Activated T-helper 1 cell treated with anti-CD3 and anti-CD28 coated beads, Interleukin-2, amount 50 U/mL, for 16 hours (primary cell): ENCODE results near the gene RETREG3.
"Not testable (repeated sequence)": the region's sequence is repeated elsewhere in the genome, so short reads cannot be mapped to it uniquely, and the experiment has no call there.

Source experiments
- DNase-seq, 2 donors: peaks; one replicate each; pipeline ENCODE4 v3.0.0-alpha.2; 2020; ENCODE audit warnings: low read depth in 1 of 2, low spot score in 1 of 2

RETREG3 gene

DNA sequence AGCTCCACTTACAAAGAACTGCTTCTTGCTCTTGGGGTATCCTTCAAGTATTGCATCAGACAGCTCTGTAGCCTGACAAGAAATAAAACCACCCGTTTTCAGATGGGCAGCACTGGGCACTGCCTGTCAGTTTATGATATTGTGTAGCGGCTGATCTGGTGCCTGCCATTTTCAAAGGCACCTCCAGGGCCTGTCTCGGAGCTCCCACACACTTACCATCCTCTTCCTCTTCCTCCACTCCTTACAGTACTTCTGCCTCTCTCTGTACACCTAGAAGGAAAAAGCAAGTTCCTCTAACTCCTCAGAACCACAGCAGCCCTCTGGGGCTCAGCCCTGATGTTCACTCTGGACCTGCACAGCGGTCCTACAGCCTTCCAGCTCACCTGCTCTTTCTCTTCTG lies 36.1 kb downstream of the RETREG3 start:
- no peak for DNase-seq

GRCh38 chr17:42571435-42572225 lies 37.5 kb downstream of the RETREG3 start:
- no peak for DNase-seq

DNA sequence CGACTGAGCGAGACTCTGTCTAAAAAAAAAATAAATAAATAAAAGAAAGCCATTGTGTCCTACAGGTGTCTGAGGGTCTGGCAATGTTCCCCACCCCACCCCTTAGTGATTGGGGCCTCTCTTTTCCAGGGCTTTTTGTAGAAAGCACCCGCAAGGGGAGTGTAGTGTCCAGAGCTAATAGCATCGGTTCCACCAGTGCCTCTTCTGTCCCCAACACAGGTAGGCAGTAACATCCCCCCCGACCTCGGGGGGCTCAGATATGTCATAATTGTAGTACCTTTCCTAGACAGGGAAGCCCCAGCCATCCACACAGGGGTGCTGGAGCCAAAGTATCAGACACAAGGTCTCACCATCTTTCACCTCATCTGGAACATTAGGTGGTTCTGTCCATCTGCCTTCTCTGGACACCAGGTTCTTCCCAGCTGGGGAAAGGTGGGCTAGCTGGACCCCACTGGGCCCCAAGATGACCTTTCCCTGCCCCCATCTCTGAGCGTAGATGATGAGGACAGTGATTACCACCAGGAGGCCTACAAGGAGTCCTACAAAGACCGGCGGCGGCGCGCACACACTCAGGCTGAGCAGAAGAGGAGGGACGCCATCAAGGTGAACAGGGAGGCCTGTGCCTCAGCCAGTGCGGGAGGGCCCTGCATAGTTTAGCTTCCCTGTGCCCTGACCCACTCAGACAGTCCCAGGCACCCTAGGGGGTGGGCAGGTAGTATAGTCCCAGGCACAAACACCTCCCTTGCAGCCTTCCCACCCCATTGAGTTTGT lies 40.6 kb downstream of the RETREG3 start:
- no peak for DNase-seq

DNA sequence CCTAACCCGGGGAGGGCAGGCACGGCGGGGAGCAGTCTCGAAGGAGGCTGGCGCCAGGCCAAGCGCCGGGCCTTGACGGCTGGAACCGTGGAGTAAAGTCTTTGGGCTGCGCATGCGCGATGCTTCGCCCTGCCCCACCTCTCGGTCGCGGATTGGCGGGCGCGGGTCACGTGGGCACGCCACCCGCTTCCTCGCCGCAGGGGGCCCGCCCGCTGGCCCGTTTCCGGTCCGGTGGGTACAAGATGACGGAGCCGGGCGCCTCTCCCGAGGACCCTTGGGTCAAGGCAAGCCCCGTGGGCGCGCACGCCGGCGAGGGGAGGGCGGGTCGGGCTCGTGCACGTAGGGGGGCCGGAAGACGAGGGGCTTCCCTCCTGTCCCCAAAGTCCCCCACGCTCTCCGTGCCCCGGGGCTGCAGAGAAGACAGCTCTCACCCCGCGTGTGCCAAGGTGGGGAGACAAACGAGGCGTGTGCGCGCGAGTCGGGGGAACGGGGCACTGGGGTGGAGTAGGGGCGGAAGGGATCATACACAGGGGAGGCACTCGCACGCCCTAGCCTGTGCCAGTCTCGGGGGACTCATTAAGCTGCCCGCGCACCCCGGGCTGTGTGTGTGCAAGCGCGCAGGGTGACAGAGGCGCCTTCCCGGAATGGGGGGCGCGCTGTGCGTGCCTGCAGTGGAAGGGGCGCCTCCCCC lies 42.1 kb downstream of the RETREG3 start, which contains the start of gene MLX:
Gene MLX (plus strand): TSS at position 218 of the 691 bp plus-strand sequence. CDS start 25 bp downstream, at position 243.
- peak; percentile 81 to 88 for DNase-seq

DNA sequence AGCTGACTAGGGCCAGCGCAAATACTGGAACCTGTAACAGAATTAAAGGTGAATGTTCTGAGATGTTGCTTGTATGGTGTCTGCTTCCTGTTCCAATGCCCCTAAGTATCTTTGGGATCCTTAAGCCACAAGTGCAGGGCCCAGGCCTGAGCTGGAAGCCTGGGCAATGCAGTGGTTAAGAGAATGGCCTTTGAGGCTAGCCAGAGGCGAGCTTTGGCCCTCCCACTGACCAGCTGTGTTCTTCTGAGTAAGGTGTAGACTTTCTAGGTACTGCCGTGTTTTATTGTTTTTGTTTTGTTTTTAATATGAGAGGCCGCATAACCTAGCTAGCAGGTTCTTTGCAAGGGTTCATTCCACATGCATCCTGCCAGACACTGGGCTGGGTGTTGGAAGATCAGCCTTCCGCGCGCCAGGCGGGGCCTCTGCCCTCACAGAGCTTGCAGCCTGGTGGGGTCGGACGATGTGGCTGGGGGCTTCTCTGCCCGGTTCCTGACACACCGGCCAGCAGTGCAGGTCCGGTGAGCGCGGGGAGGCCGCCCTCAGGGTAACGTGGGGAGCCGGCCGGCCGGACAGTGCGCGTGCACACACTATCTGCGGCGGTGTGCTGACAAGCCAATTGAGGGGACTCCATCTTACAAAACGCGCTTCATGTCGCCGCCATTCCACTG lies 42.8 kb downstream of the RETREG3 start:
- no peak for DNase-seq

DNA sequence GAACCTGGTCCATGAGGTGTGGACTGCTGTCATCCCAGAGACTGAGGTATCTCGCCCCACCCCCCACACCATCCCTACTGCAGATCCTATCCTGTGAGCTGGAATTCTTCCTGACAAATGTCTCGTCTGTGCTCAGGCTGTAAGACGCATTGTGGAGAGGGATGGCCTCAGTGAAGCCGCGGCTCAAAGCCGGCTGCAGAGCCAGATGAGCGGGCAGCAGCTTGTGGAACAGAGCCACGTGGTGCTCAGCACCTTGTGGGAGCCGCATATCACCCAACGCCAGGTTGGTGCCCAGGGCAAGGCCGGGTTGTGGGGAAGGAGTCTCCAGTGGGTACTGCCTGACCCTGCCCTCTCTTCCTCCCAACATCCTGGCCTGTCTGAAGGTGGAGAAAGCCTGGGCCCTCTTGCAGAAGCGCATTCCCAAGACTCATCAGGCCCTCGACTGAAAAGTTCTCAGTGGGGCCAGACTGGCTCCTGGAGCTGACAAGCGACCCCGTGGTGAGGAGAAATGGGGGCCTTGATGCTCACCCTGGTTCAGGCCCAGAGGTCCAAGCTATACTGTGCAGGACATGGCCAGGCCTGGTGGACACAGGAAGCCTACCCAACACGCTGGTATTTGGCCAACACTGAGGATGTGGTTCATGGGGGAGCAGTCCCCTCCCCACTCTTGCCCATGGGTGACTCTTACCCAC lies 43.5 kb downstream of the RETREG3 start:
- DNase-seq, result no peak

DNA sequence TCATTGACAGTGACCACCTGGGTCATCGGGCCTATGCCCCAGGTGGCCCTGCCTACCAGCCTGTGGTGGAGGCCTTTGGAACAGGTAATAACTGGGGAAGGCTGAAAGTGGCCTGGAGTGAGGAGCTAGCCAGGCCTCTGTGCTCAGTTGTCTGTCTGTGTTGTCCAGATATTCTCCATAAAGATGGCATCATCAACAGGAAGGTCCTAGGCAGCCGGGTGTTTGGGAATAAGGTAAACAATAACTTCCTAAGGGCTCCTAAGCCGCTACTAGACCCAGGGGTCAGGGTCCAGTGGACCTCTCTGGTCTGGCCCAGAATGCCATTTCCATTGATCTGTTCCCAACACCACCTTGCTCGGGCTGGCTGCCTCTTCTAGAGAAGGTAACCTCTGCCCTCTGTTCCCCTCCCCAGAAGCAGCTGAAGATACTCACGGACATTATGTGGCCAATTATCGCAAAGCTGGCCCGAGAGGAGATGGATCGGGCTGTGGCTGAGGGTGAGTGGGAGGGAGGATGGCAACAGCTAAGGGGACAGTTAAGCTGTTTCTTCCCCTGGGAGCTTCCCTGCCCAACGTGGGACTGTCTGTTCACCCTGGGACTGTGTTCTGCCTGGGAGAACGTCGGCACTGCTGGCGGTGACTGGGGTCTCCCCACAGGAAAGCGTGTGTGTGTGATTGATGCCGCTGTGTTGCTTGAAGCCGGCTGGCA lies 44.2 kb downstream of the RETREG3 start:
- DNase-seq, result no peak

DNA sequence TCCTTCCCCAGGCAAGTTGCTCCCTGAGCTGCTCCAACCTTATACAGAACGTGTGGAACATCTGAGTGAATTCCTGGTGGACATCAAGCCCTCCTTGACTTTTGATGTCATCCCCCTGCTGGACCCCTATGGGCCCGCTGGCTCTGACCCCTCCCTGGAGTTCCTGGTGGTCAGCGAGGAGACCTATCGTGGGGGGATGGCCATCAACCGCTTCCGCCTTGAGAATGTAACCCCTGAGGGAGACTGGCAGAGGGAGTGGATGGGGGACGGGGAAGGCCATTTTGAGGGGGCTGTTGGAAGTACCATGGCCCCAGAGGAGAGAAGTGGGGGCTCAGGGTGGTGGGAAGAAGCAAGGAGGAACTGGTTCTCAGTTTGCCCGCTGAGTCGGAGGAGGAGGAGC lies 45.2 kb downstream of the RETREG3 start:
- DNase-seq, result no peak

DNA sequence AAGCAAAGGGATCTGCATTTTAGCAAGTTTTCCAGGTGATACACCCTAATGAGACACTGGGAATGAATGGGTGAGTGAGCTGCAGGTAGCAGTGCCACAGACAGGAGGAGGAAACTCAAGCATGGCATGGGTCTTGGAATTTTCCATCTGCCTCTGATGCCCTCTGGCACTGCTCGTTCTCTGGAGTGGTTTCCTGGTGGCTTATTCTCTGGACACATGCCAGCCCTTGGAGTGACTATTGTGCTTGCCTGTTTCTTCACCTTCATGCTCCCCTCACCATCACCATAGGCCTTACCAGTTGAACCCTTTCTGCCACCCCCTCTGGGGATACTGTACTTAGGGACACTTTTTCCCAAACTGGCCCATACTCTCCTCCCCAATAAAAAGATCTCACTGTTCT lies 45.6 kb downstream of the RETREG3 start:
- no peak for DNase-seq

DNA sequence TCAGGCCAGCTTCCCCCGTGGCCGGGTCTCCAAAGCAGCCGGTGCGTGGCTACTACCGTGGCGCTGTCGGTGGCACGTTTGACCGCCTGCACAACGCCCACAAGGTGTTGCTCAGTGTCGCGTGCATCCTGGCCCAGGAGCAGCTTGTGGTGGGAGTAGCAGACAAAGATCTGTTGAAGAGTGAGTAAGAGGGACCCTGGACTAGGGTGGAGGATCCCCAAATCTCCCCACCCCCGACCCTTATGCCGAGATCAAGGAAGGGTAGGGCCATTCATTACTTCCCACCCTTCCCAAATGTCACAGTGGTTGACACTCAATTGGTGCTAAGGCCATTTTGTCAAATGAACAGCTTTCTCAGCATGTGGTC lies 46.0 kb downstream of the RETREG3 start:
- DNase-seq, result no peak

- DNase-seq, result no peak
Measured at GRCh38 chr17:42562388-42563142, 46.6 kb downstream of the RETREG3 start.

- peak; percentile 83 to 85 for DNase-seq
Measured at GRCh38 chr17:42561897-42562387, 47.2 kb downstream of the RETREG3 start, which contains the start of gene COASY. Gene COASY, plus strand, starts transcription at chr17:42562148. Its CDS starts 475 bp downstream, at chr17:42562623.

- DNase-seq, result no peak
Measured at GRCh38 chr17:42560246-42560645, 48.9 kb downstream of the RETREG3 start.

- DNase-seq, result no peak
Measured at GRCh38 chr17:42559075-42559474, 50.1 kb downstream of the RETREG3 start.

GRCh38 chr17:42555961-42556617 lies 53.1 kb downstream of the RETREG3 start:
- not testable (repeated sequence) for DNase-seq

DNA sequence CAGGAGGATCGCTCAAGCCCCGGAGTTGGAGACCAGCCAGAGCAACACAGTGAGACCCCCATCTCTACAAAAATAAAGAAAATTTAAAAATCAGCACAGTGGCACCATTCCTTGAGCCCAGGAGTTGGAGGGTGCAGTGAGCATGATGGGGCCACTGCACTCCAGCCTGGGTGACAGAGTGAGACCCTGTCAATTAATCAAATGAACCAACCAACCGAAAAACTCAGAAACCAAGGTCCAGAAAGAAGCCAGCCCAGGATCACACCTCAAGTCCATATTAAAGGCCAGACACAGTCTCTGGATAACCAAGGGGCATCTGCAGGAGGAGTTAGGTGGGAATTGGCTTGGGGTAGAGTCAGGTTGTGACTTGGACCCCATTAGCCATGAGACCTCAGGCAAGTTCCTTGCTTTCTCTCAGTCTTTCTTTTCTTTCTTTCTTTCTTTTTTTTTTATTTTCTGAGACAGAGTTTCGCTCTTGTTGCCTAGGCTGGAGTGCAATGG lies 54.0 kb downstream of the RETREG3 start:
- DNase-seq, result no peak

GRCh38 chr17:42554250-42555121 lies 54.7 kb downstream of the RETREG3 start:
- DNase-seq, result peak; percentile 53 to 60
